ENCODE measurements around the gene WDR74.
A peak's percentile ranks its signal among the peaks of the same experiment; 100 is the strongest.
"Not testable (repeated sequence)": the region's sequence is repeated elsewhere in the genome, so short reads cannot be mapped to it uniquely, and the experiment has no call there.

Gene WDR74

DNA sequence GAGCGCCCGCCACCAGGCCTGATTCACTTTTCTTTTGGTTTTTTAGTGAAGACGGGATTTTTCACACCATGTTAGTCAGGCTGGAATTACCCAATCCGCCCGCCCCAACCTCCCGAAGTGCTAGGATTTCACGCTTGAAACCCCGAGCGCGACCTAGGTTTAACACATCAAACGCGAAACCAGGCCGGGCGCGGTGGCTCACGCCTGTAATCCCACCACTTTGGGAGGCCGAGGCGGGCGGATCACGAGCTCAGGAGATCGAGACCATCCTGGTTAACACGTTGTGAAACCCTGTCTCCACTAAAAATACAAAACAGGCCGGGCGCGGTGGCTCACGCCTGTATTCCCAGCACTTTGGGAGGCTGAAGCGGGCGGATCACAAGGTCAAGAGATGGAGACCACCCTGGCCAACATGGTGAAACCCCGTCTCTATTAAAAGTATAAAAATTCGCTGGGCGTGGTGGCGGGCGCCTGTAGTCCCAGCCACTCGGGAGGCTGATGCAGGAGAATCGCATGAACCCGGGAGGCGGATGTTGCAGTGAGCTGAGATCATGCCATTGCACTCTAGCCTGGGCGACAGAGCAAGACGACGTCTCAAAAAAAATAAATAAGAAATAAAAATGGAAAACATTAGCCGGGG lies 1.5 kb upstream of the WDR74 start:
- peak; percentile 65 for DNase-seq

- DNase-seq: no peak
Observed at GRCh38 chr11:62835336-62835735, 4.1 kb downstream of the WDR74 start.

DNA sequence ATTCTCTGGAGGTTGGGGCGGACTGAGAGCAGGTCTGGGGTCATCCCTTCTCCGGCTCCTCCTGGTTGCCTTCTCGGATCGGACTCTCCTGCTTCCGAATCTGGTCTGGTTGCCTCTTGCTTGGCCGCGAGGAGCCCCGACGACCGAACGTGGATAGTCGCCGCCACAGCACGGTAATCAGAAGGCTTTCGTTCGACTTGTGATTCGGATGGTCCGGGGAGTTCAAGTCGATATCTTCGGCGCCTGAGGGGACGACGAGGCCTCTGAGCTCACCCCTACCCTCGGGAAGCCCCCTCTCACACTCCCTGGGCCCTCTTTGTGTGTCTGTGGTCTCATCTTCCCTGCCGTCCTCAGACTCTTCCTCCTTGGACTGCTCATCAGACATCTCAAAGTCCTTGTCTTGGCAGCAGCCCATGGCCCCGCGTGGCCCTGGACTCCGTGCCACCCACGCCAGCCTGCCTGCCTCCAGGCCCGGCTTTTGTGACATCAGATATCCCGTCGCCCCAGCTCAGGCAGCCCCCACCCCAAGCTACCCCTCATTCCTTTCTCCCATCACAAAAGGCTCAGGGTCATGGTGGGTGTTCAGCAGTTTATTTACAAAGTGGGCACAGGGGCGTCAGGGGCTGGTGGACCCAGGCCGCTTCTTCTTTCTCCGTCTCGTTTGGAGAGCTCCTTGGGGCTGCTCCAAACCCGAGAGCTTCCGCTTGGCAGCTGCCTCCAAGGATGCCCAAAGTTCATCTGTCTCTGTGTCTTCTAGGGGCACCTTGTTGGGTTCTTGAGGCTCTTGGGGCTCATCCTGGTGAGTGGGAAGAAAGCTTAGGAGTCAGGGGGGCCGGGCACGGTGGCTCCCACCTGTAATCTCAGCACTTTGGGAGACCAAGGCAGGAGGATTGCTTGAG lies 6.8 kb downstream of the WDR74 start, which contains the start of gene TEX54:
TEX54 (minus strand) TSS at position 506 of the 899 bp plus-strand sequence.
- no peak for DNase-seq

- peak; percentile 95 for DNase-seq
Observed at GRCh38 chr11:62831520-62832335, 7.7 kb downstream of the WDR74 start, which contains the start of gene STX5. Gene STX5 (minus strand): TSS chr11:62832051. CDS start chr11:62831243, 808 bp downstream.

DNA sequence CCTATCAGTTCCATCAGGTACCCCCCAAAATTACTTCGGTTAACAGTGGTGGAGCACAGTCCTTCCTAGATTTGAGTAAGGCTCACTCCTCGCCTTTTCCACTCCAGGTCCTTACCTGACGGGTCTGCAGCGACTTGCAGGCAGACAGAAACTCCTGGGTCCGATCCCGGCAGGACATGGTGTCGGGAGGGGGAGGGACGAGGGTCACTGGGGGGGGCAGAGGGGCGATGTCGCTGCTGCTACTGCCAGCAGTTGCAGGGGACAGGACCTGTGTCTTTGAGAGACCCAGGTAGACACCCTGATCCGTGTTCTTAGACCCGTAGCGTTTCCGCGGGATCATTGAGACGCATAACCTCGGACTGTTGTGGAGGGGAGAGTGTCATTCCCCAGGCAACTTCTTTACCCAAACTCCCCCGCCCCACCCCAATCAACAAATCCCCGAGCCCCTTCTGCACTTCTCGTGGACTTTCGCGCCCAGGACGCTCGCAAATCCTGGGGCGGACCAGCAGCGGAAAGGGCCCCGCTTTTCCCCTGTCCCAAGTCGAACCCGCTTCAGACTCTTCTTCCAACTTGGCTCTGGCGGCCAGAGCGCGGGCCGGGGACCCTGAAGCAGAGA lies 8.4 kb downstream of the WDR74 start:
- DNase-seq: no peak

DNA sequence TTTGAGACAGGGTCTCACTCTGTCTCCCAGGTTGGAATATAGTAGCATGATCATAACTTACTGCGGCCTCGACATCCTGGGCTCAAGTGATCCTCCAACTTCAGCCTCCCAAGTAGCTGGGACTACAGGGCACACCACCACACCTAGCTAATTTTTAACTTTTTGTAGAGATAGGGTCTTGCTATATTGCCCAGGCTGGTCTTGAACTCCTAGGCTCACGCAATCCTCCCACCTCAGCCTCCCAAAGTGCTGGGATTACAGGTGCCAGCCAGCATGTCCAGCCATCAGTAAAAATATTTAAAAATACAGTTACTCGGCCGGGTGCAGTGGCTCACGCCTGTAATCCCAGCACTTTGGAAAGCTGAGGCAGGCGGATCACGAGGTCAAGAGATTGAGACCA lies 11.3 kb downstream of the WDR74 start:
- DNase-seq: not testable (repeated sequence)

- no peak for DNase-seq
Observed at GRCh38 chr11:62823677-62824076, 15.7 kb downstream of the WDR74 start.

DNA sequence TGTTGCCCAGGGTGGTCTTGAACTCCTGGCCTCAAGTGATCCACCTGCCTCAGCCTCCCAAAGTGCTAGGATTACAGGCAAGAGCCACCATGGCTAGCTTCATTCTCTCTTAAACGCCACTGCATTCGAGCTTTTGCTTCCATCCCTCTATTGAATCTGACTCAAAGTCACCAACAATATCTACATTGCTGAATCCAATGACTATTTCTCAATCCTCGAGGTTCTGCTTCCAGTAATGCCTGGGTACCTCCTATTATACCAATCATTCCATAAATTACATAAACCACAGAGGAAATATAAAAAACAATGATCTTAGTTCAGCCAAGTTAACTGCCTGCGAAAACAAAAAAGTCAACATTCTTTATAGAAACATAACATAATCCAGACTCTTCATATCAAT lies 22.3 kb downstream of the WDR74 start:
- DNase-seq: no peak

DNA sequence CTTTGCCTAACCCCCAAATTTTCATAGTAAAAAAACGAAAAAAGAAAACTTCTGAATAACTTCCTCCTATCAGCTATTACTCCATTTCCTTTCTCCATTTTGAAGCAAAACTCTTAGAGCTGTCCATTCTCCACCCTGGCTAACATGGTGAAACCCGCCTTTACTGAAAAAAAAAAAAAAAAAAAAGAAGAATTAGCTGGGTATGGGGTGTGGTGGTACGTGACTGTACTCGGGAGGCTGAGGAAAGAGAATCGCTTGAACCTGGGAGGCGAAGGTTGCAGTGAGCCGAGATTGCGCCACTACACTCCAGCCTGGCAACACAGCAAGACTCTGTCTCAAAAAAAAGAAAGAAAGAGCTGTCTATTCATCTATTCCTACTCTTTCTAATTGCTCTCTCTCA lies 22.8 kb downstream of the WDR74 start:
- DNase-seq: no peak

GRCh38 chr11:62811659-62812058 lies 27.7 kb downstream of the WDR74 start:
- DNase-seq: no peak

GRCh38 chr11:62810748-62811147 lies 28.6 kb downstream of the WDR74 start:
- DNase-seq: no peak

GRCh38 chr11:62806611-62807121 lies 32.7 kb downstream of the WDR74 start:
- no peak for DNase-seq

DNA sequence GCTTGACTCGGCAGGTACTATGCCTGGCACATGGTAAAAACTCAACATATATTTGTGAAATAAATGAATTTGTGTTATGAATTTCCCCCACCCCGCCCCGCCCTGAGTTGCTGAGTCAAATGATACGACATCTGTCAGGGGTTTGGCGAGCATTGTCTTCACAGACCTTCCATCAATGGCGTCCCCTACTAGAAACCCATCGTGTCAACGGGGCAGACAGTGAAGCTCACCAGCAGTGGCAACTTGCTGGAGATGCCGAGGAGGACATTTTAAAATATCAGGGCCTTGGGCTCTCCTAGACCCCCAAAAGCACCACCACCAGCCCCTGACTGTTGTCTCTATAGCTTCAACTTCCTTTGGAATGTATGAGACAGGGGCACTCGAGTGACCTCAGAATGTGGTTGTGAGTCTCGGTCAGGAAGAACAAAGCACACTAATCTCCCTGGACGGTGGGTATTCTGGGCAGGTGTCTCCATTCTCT lies 33.4 kb downstream of the WDR74 start:
- DNase-seq: no peak

DNA sequence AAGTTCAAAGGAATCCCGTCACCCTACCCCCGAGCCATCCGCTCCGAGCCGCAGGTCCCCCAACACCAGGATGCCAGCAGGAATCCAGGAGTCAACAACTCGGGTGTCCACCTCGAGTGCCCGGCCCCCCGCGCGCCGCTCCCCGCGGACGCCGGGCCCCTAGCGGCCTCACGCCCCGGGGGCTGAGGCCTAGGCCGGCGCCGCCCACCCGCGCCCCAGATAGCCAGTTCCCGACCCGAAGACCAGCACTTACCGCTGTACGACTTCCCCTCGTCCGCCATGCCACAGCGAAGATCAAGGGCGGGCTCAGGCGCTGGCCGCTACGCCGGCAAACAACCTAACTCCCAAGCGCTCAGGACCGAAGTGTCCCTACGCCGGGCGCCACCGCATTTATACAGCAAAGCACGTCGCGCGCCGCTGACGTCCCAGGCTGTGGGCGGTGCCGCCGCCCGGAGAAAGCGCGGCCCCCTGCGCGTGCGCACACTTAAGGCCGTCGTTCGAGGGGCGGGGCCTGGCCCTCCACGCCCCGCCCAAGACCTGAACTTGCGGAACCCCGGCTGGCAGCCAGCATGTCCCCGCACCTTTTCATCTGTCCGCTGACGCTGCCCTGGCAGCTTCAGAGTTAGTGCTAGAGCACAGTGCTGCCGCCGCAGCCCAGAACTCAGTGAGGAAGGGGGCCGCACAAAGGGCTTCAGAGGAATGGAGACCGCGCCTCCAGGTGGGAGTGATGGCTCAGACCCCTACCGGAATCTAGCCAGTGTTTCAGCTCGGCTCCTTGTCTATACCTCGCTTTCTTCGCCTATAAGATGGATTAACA lies 34.1 kb downstream of the WDR74 start, which contains the start of gene NXF1:
NXF1 (minus strand) TSS at position 365 of the 817 bp plus-strand sequence; CDS start at position 281, 84 bp downstream.
- peak; percentile 77 for DNase-seq

DNA sequence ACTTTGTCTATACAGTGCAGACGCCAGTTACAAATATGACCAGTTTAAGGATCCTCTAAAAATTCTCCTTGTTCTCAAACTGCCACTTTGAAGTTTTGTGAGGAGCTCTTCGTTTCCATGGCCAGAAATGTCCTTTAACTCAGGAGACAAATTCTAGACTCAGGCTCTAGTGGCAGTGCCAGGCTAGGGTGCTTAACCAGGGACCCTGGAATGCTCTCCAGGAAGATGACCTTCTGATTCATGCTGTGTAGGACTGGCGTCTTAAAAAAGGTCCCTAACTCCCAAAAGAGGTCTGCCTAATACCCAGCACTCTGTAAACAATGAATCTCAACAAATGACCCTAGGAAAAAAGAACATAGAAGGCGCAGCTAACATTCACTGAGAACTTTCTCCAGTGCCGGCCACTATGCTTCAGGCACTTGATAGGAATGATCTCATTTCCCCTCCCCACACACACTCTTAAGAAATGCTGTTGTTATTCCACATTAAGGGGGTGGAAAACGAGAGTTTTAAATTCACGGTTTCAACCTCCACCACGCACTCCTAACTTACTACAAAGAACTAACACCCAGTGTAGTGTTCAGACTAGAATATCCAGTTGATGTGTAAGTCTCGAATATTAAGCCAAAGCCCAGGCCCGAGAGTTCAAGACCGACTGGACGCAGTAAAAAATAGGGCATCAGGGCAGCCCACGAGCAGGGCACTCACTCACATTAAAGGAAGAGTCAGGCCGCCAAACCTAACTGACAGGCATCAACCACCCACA lies 34.9 kb downstream of the WDR74 start:
- DNase-seq: no peak

DNA sequence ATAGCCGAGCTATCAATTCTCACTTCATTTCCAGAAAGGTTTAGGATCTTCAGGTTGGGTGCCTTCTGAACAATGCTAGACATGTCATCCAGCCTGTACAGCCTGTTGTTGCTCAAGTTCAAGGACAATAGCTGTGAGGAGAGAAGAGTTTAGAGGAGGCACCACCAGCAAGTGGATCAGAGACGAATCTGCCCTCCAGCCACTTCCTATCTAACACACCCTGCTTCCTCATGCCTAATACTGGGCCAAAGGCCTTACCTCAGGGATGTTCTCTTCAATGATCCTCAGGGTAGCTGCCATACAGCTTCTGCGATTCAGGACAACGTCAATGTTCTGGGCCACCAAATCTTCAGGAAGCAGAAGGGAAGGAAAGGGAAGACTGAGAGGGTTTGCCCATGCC lies 38.3 kb downstream of the WDR74 start:
- no peak for DNase-seq

- DNase-seq: no peak
Observed at GRCh38 chr11:62799486-62799885, 39.9 kb downstream of the WDR74 start.

DNA sequence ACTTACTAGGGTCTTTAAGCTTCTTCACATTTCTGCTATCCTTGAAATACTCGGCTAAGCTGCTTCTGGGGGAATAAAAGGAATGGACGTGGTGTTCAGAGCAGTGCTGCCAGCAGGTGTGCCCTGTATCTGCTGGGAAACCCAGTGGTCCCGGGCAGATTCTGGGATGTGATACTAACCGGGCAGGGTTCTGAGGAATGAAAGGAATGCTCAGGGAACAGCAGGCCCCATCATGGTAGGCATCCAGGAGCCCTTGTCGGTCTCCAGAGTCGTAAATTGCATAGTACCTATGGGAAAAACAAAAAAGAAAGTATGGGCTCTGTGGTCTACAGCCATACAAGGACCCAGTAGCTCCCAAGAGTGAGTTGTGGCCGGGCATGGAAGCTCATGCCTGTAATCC lies 43.1 kb downstream of the WDR74 start:
- DNase-seq: no peak

GRCh38 chr11:62794201-62794775 lies 45.1 kb downstream of the WDR74 start:
- no peak for DNase-seq

- no peak for DNase-seq
Observed at GRCh38 chr11:62792202-62792575, 47.2 kb downstream of the WDR74 start.

Data from amniotic stem cell (primary cell).